GM12892 (cell line): ENCODE results near the gene CFHR4. TPM values are rescaled to one million over a fixed set of nuclear protein-coding genes. Genes with fewer than 3 reads are reported as not detected.
"Not testable (repeated sequence)": the region's sequence is repeated elsewhere in the genome, so short reads cannot be mapped to it uniquely, and the experiment has no call there.

Experiments used
- DNase-seq: peaks from one replicate; pipeline ENCODE4 v3.0.0; 2011; ENCODE audit not compliant: insufficient read length
- FAIRE-seq: peaks from 2 replicates; lab custom pipeline; 2011; peaks lifted over from hg19 to GRCh38; lab: Jason Lieb, UNC
- POLR2A ChIP-seq: IDR thresholded peaks from 2 replicates; pipeline ENCODE4 v1.6.1; 2011; ENCODE audit warnings: low read depth, low read length, control low read depth
- POLR2AphosphoS5 ChIP-seq: IDR thresholded peaks from 2 replicates; pipeline ENCODE4 v1.6.1; 2011; ENCODE audit warnings: low read depth, low read length, control low read depth
- TAF1 ChIP-seq: IDR thresholded peaks from 2 replicates; pipeline ENCODE4 v1.6.1; 2011; ENCODE audit warnings: low read depth, mild to moderate bottlenecking, control low read depth, low read length, borderline replicate concordance
- polyA plus RNA-seq: library from polyadenylated mRNA; unstranded; fragments of >200 nt; gene quantifications from one replicate; pipeline ENCODE4 v1.2.1, GENCODE V29; 2012; ENCODE audit warnings: missing spikeins, inconsistent platforms; ENCODE audit not compliant: missing spikeins

CFHR4 gene
- not detected for polyA plus RNA-seq

DNA sequence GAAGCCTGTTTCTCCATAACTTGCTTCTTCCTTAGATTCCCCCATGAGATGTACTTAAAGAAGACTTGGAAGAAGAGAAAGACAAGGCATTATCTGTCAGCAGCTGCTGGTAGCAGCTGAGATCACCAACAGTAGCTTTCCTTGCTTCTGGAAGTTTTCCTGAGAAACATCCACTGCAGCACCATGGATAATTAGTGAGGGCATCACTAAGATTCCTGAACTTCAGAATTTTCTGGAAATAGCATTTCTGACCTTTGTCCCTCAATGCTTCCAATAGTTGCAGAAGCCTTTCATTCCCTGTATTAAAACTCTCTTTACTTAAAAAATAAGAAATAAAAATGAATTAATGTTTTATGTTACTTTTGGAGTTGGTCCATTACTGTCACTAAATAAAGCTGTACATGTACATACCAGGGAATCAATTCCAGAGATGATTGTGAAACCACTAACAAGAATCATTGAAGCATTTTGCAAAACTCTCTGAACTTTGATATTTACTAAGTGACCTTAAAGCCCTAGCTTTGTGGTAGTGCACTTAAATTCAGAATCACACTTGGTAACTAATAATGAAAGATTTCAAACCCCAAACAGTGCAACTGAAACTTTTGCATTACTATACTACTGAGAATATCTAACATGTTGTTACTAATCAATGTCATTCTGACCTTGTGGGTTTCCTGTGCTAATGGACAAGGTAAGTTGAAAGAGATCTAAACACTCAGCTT lies at the start of gene CFHR4:
TSS of gene CFHR4 (plus strand) at position 538 of the 725 bp plus-strand sequence. CDS start at position 637, 99 bp downstream.
- no peak for FAIRE-seq
- TF ChIP-seq POLR2A (no peak), TAF1 (no peak), POLR2AphosphoS5 (no peak)
- no peak for DNase-seq

DNA sequence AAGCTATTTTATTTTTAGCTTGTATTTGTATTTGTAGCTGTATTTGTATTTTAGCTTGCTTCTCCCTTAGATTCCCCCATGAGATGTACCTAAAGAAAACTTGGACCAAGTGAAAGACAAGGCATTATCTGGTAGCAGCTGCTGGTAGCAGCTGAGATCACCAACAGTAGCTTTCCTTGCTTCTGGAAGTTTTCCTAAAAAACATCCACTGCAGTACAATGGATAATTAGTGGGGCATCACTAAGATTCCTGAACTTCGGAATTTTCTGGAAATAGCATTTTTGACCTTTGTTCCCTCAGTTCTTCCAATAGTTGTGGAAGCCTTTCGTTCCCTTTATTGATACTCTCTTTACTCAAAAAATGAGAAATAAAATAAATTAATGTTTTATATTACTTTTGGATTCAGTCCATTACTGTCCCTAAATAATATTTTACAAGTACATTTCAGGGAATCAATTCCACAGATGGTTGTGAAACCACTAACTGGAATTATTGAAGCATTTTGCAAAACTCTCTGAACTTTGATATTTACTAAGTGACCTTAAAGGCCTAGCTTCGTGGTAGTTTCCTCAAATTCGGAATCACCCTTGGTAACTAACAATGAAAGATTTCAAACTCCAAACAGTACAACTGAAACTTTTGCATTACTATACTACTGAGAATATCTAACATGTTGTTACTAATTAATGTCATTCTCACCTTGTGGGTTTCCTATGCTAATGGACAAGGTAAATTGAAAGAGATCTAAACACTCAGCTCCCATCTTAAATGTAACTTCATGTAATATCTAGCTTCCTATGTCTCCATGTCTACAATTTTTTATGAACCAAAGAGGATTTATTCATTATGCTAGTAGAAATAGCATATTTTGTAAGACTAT lies 38.0 kb upstream of the CFHR4 start:
- not testable (repeated sequence) for FAIRE-seq, DNase-seq

DNA sequence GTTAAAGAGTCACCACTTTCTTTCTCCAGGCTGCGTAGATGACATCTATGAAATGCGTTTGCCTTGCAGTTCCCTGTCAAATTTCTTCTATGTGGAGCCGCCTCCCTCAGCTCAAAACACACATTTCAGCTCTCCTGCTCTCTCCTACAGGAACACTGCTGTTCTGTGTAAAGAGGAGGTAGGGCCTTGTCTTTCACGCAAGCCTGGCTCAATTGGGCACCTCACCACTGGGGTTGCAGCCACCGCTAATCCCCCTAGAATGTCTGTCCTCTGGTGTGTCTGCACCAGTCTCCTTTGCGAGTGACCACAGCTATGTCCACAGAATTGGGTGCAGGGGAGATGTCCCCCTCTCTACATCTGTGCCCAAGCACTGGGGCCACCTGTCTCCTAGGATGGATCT lies 31.8 kb upstream of the CFHR4 start:
- DNase-seq (no peak), FAIRE-seq (no peak)
- no peak for TF ChIP-seq POLR2A

DNA sequence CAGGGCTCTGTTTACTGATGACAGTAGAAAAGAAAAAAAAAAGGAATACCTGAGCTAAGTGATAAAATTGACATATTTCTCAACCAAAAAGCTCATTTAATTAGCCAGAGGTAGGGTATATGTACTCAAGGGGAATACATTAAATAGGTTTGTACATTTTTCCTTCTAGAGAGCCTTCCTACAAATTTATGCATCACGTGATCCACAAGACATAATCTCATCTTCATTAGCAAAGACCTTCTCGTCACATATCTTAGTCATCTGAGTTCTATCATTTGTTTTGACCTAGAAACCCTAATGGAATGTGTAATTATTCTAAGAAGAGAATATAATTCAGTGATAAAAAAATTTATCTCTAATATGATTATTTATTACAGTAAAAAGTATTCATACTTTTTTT lies 30.7 kb upstream of the CFHR4 start:
- no peak for DNase-seq
- TF ChIP-seq POLR2A (no peak), POLR2AphosphoS5 (no peak), TAF1 (no peak)
- FAIRE-seq: no peak

DNA sequence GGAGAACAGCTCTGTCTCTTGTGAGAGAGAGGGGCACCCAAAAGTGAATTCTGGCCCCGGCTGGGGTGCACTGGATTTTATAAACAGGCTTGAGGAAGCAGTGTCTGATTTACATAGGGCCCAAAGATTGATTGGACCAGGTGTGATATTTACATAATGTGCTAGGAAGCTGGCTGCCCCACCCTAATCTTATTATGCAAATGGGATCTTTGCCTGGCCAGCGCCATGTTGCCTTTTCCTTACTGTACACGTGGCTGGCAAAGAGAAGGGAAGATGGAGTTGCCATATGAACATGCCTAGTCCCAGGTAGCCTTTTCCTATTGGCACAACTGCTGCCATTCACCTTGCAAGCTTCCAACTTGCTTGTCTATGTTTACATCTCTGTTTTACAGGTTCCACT lies 29.0 kb upstream of the CFHR4 start:
- DNase-seq (no peak), FAIRE-seq (no peak)
- no peak for TF ChIP-seq POLR2AphosphoS5
- TF ChIP-seq POLR2A: no peak
- TF ChIP-seq TAF1: no peak

DNA sequence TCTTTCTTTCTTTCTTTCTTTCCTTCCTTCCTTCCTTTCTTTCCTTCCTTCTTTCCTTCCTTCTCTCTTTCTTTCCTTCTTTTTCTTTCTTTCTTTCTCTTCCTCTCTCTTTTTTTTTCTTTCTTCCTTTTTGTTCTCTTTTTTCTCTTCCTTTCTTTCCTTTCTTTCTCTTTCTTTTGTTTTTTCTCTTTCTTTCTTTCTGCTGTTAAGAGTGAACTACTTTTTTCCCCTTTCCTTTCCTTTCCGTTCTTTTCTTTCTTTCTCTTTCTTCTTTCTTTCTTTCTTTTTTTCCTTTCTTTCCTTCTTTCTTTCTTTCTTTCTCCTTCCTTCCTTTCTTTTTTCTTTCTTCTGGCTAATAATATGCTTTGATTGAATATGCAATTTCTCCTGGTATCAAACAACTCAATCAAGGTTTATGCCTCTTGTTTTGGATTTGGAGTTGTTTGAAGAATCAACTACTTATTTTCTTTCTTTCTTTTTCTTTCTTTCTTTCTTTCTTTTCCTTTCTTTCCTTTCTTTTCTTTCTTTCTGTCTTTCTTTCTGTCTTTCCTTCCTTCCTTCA lies 27.4 kb upstream of the CFHR4 start:
- FAIRE-seq (no peak), DNase-seq (no peak)
- no peak for TF ChIP-seq POLR2AphosphoS5
- TF ChIP-seq TAF1: no peak
- no peak for TF ChIP-seq POLR2A

DNA sequence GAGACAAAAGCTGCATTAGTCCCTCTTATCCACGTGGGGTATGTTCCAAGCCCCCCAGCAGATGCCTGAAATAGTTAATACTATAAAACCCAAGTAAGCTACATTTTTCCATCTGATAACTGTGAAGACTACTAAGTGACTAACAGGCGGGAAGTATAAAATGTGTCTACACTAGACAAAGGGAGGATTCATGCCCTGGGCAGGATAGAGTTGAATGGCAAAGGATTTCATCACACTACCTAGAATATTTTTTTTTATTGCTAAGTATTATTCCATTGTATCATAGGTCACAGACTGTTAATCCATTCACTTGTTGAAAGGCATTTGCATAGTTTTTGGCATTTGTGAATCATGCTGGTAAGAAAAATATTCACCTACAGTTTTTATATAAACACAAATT lies 26.4 kb upstream of the CFHR4 start:
- DNase-seq (no peak), FAIRE-seq (no peak)
- TF ChIP-seq TAF1 (no peak), POLR2AphosphoS5 (no peak), POLR2A (no peak)

DNA sequence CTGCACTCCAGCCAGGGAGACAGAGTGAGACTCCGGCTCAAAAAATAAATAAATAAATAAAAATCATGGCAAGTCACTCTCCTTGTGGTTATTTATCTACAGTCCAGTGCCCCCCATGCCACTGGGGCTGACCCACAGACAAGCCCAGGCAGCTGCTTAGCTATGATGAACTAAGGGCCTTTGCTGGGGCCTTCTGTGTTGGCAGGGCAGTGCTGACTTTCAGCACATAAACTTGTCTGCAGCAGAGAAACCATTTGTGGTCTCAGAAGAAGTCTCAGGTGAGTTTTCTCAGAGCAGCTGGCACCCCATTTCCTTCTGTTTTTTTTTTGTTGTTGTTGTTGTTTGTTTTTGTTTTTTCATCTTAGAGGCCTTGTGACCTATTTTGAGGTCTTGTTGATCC lies 20.9 kb upstream of the CFHR4 start:
- no peak for TF ChIP-seq TAF1
- no peak for TF ChIP-seq POLR2A
- TF ChIP-seq POLR2AphosphoS5: no peak
- no peak for DNase-seq
- no peak for FAIRE-seq

DNA sequence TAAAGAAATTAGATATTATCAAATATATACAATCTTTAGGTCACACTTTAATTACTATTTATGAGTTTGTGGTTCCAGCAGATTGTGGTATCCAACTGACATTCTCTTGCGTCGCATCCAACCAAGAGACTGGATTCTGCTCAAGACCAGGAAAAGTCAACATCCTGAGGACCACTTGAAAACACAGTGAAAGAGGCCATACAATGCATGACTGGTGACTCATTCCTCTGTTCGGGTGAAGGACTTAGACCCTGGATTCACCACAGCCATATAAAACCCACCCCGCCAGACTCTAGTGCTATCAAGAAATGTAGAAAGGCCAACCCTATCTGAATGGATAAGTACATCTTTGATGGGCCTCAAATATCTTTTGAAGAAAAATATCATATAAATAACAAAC lies 14.5 kb upstream of the CFHR4 start:
- DNase-seq (no peak), FAIRE-seq (no peak)
- TF ChIP-seq TAF1: no peak
- TF ChIP-seq POLR2A: no peak
- TF ChIP-seq POLR2AphosphoS5: no peak

DNA sequence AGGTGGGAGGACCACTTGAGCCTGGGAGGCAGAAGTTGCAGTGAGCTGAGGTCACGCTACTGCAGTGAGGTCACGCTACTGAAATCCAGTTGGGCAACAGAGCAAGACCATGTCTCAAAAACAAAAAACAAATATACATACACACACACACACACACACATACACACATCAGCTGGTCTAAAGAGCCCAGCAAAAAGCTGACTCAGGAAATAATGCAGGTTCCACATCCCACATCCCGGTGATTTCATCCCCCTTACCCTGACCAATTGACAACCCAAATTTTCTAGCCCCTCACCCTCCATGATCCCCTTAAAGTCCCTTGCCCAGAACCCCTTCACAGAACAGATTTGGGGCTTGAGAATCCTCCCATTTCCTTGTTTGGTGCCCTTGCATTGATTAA lies 11.9 kb upstream of the CFHR4 start:
- DNase-seq: no peak
- no peak for FAIRE-seq
- TF ChIP-seq POLR2A: no peak
- no peak for TF ChIP-seq TAF1
- no peak for TF ChIP-seq POLR2AphosphoS5

DNA sequence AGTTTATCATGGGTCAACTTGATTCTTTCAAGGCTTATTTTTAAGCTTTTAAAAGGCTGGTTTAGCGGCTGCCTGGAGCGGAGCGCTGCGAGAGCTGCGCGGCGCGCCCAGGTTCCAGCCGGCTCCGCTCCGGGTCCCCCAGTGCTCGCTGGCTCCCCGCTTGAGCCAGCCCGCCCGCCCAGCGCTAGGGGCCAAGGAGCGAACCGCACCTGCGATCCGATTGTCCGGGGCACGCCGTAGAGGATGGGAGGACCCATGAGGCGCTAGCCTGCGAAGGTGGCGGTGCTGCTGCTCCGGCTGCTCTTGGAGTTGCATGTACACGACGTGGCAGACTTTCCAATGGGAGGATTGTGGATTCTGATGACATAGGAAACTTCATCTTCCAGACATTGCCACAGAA lies 9.9 kb upstream of the CFHR4 start:
- DNase-seq (no peak), FAIRE-seq (no peak)
- TF ChIP-seq POLR2AphosphoS5 (no peak), POLR2A (no peak), TAF1 (no peak)

DNA sequence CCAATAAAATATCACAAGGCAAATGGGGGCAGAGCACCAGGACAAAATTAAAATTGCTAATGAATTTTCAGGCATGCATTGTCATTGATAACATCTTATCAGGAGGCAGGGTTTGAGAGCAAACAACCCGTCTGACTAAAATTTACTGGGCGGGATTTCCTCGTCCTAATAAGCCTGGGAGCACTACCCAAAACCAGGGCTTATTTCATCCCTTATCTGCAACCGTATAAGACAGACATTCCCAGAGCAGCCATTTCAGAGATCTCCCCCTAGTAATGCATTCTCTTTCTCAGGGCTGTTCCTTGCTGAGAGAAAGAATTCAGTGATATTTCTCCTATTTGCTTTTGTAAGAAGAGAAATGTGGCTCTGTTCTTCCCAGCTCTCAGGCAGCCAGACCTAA lies 1.3 kb upstream of the CFHR4 start:
- not testable (repeated sequence) for FAIRE-seq, DNase-seq
